Posterior cingulate gyrus (tissue), 11 donors: Measurements from ENCODE around the gene MOB2.
A peak's percentile ranks its signal among the peaks of the same experiment; 100 is the strongest.

Experiments used
- DNase-seq, 10 donors: peaks; one replicate each; pipeline versions ENCODE4 v3.0.0 to v3.0.0-alpha.2; 2020 to 2021; ENCODE audit warnings: mixed read lengths in 3 of 10
- intact Hi-C: fragments of 100-400 bp; cut with DNase I; formaldehyde crosslinking; loops from one replicate; pipeline ENCODE4 v1.15.1; 2023

Gene MOB2

GRCh38 chr11:1486054-1486825, at the start of gene MOB2:
TSS of gene MOB2 (minus strand) at chr11:1486779. CDS start at chr11:1486556, 223 bp downstream.
- intact Hi-C loops, result no loop called here

GRCh38 chr11:1534682-1535081, 48.1 kb upstream of the MOB2 start:
- DNase-seq, result peak in 3 of 10 donors; percentile 57 to 93 (median 84)
- intact Hi-C loops, result no loop called here

More at GRCh38 chr11:1486054-1486825, at the start of gene MOB2:
- peak in 5 of 10 donors; percentile 32 to 88 (median 78) for DNase-seq

GRCh38 chr11:1534171-1534570, 47.6 kb upstream of the MOB2 start:
- peak in 2 of 10 donors; percentile 64 to 80 for DNase-seq
- intact Hi-C loops, result no loop called here

GRCh38 chr11:1533342-1533725, 46.8 kb upstream of the MOB2 start:
- intact Hi-C loops, result no loop called here
- DNase-seq, result peak in 1 of 10 donors; percentile 77

- intact Hi-C loops, result no loop called here
- peak in 1 of 10 donors; percentile 84 for DNase-seq
Observed at GRCh38 chr11:1532606-1533341, 46.2 kb upstream of the MOB2 start.

- peak in 9 of 10 donors; percentile 43 to 96 (median 72) for DNase-seq
- intact Hi-C loops, result no loop called here
Observed at GRCh38 chr11:1532014-1532586, 45.5 kb upstream of the MOB2 start.

GRCh38 chr11:1531449-1532013, 45.0 kb upstream of the MOB2 start:
- intact Hi-C loops, result no loop called here
- no peak for DNase-seq

GRCh38 chr11:1530686-1531448, 44.3 kb upstream of the MOB2 start:
- DNase-seq, result no peak
- intact Hi-C loops, result no loop called here

- intact Hi-C loops, result no loop called here
- no peak for DNase-seq
Observed at GRCh38 chr11:1529774-1530173, 43.2 kb upstream of the MOB2 start.

GRCh38 chr11:1529286-1529685, 42.7 kb upstream of the MOB2 start:
- intact Hi-C loops, result no loop called here
- no peak for DNase-seq

GRCh38 chr11:1528710-1529109, 42.1 kb upstream of the MOB2 start:
- intact Hi-C loops, result no loop called here
- no peak for DNase-seq

GRCh38 chr11:1526785-1527184, 40.2 kb upstream of the MOB2 start:
- intact Hi-C loops, result no loop called here
- DNase-seq, result no peak

- intact Hi-C loops, result no loop called here
- no peak for DNase-seq
Observed at GRCh38 chr11:1523779-1524178, 37.2 kb upstream of the MOB2 start.

- no peak for DNase-seq
- intact Hi-C loops, result no loop called here
Observed at GRCh38 chr11:1523077-1523476, 36.5 kb upstream of the MOB2 start.

- intact Hi-C loops, result no loop called here
Observed at GRCh38 chr11:1522081-1522424, 35.5 kb upstream of the MOB2 start.

GRCh38 chr11:1521382-1522080, 35.0 kb upstream of the MOB2 start:
- no peak for DNase-seq

More at GRCh38 chr11:1522081-1522424, 35.5 kb upstream of the MOB2 start:
- no peak for DNase-seq

GRCh38 chr11:1520663-1521267, 34.2 kb upstream of the MOB2 start:
- DNase-seq, result no peak
- intact Hi-C loops, result no loop called here

More at GRCh38 chr11:1521382-1522080, 35.0 kb upstream of the MOB2 start:
- intact Hi-C loops, result no loop called here

GRCh38 chr11:1520209-1520662, 33.7 kb upstream of the MOB2 start:
- intact Hi-C loops, result no loop called here
- DNase-seq, result peak in 1 of 10 donors; percentile 24
